Glomerular visceral epithelial cell (primary cell): ENCODE results near the gene PHLDA1.
"Not testable (repeated sequence)": the region's sequence is repeated elsewhere in the genome, so short reads cannot be mapped to it uniquely, and the experiment has no call there.

Source experiments
- DNase-seq: peaks from one replicate; pipeline ENCODE4 v3.0.0-alpha.2; 2016; ENCODE audit errors: extremely low spot score

Gene PHLDA1

DNA sequence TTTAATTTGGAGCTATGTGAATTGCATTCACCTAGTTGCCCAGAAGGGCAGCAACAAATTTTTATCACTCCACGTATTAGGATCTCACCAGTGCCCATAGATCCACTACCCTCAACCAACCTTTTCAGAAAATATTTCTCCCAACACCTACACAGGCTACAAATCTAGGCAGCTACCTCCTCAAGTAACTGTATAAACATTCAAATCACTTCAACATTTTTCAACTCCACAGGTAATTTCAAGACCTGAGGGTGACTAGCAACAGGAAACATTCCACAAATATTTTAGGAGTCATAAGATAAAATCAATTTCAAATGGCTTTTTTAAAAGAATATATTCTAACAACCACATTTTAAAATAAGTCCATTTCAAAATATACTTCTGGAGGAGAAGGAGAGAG, 12.9 kb downstream of the PHLDA1 start:
- no peak for DNase-seq

DNA sequence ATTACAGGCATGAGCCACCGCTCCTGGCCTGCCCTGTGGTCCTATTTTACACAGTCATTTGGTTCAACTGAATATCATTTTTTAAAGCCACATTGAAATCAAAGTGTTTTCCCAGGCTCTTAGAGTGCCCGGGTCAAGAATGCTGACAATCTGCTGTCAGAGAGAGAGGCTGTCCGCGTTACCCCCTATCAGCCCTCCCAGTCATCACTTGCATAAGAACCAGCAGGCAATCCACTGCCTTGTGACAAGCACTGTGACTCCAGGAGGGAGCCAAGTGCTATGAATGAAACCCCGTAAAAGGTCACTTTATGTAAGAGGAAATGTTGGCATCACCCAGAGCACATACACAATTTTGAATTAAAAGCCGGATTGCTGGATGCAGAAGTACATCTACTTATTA, 13.5 kb downstream of the PHLDA1 start:
- DNase-seq, result no peak

DNA sequence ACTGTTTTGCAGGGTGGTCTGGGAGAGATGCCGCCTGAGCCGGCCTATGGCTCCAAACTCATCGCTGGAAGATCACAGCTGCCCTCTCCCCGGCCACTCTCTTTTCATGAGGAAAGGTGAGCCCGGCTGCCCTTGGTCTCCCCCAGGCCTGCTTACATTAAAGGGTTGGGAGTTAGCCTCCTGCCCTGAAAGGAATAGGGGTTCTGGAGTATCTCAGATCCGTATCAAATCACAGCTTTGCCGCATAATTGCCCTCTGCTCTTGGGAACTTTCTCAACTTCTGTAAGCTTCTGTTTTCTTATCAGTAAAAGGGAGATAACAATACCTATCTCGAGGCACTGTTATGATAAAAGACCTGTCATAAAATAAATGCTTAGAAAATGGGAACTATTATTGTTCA, 17.6 kb downstream of the PHLDA1 start:
- no peak for DNase-seq

DNA sequence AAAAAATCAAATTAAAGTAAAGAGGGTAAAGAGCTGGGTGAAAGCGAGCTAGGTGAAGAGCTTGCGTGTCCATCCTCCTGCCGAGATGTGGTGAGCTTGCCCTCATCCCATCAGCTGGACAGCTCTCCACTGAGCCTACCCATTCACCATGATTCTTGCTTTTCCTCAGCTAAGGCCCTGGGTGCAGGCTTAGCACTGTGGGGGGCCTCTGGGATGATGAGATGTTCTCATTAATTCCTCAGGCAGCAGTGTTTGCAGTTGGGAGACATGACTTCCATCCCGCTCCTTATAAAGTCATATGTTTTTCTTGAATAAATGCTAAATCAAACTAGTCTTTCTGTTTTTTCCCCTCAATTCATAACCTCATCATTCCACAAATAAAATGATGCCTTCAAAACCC, 18.0 kb downstream of the PHLDA1 start:
- DNase-seq, result no peak

DNA sequence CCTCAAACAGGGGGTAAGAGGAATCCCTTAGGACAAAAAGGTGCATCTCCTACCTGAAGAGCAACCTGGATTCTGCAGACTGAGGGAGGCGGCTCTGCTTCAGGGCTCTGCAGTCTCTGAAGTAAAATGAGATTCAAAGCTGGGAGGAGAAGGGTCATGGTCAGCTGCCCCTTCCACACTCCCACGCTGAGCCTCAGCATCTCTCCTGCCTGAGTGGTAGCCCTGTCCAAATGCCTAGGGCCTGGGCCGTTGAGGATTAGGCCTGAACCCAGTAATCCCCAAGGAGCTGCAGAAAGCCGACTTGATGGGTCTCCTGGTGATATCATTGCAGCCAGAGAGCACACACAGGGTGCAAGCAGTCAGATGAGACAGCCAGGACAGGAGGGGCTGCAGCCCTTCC, 18.9 kb downstream of the PHLDA1 start:
- no peak for DNase-seq

DNA sequence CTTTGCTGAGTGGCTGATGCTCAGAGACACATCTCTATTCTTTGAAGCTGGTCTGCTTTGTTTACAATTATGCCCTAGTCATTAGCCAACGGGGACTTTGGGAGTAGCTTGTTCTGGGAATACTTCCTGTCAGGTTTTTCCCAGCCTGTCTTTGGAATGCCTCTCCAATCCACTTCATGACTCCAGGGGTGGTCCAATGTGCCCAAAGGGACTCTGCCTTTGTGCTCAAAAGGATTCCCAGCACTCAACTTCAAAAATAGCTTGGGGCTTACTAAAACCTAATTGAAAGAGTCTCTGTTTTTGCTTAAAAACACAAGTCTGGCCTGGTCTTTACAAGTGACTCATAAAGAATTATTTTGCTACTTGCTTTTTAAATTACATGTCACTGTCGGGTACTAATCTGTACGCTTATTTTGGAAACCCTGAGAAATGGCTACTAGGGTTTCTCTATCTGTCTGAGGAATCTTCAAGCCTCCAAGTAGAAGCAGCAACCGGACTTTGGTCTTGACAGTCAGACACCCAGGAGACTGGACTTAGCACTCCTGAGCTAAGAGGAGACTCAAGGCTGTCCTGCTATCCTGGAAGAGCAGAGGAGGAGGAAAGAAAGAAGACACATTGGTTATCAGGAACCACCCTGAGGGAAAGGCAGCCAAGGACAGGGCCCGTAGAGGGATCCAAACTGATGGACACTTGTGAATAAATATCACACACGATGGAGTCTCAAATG, 20.7 kb downstream of the PHLDA1 start:
- DNase-seq, result no peak

DNA sequence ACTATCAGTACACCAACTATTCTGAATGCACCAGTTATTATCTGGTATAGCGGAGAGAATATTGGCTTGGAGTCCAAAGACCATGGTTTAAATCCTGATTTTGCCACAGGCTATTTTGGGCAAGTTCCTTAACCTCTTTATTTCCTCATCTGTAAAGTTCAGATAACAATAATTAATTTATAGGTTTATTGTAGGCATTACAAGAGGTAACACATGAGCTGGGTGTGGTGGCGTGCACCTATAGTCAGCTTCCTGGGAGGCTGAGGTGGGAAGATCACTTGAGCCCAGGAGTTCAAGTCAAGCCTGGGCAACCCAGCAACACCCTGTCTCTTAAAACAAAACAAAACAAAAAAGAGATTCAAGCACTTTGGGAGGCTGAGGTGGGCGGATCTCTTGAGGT, 23.1 kb downstream of the PHLDA1 start:
- DNase-seq, result no peak

DNA sequence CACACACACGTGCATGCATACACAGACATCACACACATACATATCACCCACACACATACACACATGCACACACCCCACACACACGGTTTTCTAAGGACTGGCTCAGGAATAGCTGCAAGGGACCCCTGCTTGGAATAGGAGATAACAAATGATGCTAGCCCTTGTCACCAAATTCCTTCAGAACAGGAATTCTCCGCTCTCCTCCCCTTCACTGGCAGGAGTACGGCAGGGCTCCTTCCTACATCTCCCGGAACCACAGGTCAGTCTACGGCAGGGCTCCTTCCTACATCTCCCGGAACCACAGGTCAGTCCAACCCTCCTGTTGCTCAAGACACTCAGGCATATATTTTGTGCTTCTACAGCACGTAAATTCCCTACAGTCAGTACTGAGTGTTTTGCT, 23.9 kb downstream of the PHLDA1 start:
- DNase-seq, result no peak

DNA sequence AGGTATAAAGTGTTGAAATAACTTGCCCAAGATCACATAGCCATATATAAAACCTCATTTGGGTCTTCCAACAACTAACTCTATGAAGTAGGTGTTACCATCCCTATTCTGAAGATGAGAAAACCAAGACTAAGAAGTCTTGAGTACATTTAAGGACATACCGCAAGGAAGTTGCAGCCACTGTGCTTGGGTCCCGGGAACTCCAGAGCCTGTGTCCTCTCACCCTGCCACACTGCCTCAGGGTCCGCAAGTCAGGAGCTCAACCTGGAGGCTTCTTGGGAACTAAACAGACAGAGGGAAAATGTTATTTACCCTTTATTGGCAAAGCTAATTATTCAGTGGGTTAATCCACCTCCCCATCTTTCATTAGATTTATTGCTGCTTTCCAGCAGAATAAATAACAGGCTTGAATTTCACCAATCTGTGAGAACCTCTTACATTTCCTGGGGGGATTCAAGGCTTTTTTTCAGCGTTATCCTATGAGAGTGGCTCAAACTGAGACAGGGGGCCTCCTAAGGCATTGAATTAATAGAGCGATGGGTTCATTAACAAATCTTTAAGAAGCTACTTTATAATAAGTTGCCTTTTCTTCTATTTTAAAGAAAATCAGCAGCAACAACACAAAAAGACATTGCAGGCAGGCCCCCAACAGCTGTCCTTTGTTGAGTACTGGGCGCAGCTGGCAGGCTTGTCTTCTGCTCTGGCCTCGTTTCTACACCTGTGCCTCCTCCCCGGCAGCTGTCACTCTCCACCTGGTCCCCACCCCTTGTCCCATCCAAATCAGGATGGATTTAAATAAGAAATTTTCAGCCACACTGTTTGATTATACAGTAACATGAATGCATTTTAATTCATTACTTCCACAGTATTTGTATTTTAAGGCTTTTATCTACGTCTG, 25.3 kb downstream of the PHLDA1 start:
- DNase-seq, result no peak

DNA sequence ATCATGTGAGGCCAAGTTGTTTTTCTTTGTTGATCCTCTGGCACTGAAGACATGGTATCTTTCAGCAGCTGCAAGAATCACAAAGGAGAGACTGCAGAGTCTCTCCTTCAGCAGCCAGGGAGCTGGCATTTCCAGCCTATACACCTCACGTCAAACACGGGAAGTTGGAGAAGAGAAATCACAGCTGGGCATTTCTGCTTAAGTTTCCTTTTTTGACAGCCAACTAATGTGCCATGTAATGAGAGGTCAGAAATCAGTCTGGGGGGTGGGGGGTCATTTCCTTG, 28.3 kb downstream of the PHLDA1 start:
- DNase-seq, result no peak

DNA sequence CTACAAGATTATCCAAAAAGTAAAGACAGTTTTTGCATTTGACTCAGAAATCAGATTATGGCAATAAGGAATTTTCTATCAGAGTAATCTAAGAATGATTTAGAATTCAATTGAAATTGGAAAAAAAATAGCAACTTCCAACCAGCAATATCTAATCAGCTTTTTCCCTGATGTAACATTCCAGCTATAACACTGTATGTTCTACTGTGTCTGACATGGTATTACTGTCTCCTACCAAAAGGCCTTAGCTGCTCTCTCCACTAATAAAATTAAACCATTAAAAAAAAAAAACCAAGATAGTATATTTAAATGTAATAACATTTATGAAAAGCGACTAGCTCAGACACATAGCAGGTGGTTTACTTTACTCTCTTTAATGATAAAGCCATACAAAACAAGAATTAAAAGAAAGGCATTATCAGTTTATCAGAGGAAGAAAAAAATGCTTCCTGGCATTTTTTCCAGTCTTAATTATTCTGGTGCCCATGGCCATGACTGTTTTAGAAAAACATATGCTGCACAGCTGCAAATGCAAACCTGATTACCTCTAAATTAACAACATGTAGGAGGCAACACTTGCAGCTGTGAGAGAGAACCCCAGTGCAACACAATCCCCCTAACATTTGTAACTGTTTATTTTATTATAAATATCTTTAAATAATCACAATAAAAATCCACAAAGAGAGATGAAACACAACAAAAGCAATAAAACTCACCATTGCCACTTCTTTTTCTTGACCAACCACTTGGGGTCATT, 28.8 kb downstream of the PHLDA1 start:
- no peak for DNase-seq

DNA sequence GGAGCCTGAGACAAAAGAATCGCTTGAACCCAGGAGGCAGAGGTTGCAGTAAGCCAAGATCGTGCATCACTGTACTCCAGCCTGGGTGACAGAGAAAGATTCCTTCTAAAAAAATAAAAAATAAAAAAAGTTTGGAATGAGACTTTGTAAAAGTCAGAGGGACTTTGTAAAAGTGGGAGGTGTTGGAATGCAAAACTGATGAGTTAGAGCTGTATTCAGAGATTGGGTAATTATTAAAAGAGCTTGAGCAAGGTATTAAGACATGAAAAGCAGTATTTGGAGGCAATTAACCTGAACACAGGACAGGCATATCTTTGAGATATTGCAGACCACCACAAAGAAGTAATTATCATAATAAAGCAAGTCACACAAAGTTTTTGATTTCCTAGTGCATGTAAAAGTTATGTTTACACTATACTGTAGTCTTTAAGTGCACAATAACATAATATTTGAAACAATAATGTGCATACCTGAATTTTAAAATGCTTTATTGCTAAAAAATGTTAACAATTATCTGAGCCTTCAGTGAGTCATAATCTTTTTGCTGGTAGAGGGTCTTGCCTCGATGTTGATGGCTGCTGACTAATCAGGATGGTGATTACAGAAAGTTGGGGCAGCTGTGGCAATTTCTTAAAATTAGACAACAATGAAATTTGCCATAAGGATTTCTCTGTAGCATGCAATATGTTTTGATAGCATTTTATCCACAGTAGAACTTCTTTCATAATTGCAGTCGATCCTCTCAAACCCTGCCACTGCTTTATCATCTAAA, 33.1 kb downstream of the PHLDA1 start:
- no peak for DNase-seq

DNA sequence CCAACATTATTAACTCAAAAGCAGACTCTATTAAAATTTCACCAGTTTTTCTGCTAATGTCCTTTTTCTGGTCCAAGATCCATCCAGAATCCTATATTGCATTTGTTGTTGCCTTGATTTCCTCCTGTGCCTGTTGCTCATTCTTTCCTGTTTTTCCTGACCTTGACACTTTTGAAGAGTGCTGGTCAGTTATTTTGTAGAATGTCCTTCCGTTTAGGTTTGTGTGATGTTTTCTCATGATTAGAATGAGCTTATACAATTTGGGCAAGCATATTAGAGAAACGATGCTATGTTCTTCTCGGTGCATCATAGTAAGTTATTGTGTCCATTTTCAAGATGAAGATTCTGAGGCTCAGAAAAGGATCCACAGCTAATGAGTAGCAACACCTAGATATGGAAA, 33.9 kb downstream of the PHLDA1 start:
- no peak for DNase-seq

DNA sequence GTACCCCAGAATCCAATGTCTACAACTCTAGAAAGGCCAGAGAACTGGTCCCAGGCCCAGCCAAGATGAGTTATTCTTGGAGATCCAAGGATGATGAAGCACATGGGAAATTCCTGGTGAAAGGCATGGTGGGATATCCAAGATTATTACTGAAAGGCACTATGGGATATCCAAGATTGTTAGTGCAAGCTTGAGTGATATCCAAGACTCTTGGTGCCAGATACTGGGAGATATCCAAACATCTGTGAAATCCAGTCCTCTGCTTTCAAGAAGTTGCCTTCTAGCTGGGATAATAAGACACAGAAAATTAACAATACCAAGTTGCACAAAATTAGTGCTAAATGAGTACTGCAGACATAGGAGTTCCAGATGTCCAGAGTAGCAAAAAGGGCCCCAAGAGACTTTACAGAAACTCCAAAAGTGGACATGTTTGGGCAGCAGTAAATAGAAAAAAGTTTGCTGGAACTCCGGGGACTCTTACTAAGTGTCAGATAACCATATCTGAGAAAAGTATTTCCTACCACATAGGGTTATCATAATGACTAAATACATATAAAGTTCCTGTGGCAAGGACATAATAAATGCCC, 34.6 kb downstream of the PHLDA1 start:
- DNase-seq, result no peak

DNA sequence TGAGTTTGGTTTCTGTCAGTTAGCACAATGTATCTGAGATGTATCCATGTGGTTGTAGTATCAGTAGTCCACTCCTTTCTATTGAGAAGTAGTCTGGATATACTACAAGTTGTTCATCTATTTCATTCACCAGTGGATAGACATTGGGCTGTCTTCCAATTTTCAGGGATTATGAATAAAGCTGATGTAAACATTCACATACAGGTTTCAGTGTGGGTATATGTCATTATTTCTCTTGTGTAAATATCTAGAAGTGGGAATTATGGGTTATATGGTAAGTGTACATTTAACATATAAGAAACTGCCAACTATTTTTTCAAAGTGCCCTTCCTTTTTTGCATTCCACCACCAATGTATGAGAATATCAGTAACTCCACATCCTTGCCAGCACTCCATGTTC, 35.9 kb downstream of the PHLDA1 start:
- no peak for DNase-seq

DNA sequence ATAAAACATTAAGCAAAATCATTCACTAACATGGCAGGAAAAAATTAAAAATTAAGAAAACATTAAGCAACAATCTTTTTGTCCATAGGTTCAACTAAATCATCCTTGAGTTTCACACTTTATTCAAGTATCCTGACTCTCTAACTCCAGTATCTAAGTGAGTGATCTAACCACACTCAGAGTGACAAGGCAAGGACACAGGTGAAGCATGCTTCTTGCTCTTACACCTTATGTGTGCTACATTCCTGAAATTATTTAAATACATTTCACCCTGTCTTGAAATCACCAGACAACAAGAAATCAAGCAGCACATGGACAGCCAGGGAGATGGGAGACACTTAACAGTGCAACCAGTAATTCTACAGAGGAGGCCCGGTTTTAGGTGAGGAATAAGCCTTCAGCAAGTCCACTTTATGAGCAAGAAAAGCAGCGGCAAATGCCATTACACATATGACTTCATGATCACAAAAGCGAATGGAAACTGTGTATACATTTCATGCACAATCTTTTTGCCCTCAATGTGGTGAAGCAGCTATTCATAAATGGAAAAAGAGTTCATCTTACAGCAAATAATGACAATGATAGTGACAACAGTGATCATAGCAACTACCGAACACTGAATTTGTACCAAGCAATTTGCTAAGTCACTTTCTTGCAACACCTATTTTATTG, 37.4 kb downstream of the PHLDA1 start:
- DNase-seq, result no peak

DNA sequence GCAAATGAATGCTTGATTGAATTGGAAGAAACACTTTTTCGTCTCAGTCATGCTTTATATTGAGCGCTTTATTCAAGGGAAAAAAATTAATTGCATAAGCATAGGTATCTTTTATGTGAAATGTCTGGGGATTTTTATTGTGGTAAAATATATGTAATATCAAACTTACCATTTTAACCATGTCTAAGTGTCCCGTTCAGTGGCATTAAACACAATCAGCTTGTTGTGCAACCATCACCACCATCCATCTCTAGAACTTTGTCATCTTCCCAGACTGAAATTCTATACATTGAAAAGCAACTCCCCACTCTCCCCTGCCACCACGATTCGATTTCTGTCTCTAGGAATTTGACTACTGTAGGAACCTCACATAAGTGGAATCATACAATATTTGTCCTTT, 39.8 kb downstream of the PHLDA1 start:
- no peak for DNase-seq

DNA sequence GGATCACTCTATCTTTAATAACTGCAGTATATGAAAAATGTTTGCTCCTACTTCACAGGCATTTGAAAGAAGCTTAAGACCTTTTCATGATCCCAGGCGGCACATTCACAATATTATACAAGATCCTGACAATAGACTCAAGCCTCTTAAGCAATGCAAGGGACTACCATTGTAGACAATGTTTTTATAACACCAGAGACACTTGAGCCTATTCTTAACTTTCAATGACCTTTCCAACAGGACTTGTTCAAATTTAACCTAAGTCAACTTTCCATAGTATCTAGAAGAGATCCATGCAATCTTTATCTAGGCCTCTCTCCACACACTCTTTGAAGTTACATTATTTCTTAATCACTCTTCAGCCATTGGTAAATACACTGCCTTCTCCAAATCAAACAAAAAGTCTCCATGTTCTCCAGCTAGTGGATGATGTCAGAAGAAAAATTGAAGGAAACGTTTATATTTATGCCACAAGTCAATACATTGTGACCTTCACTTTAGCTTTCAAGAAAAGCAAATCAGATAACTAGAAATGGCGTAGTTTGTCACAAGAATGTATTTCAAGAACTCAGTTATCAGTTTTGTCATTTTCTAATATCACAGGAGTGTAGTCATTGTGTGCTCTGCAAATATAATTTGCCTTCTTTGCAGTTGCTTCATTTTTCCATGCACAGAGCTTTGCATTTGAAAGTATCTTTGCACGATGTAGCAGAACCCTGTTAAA, 41.2 kb downstream of the PHLDA1 start:
- no peak for DNase-seq

DNA sequence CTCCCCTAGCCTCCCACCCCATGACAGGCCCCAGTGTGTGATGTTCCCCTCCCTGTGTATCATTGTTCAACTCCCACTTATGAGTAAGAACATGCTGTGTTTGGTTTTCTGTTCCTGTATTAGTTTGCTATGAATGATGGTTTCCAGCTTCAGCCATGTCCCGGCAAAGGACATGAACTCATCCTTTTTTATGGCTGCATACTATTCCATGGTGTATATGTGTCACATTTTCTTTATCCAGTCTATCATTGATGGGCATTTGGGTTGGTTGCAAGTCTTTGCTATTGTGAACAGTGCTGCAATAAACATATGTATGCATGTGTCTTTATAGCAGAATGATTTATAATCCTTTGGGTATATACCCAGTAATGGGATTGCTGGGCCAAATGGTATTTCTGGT, 43.9 kb downstream of the PHLDA1 start:
- not testable (repeated sequence) for DNase-seq

DNA sequence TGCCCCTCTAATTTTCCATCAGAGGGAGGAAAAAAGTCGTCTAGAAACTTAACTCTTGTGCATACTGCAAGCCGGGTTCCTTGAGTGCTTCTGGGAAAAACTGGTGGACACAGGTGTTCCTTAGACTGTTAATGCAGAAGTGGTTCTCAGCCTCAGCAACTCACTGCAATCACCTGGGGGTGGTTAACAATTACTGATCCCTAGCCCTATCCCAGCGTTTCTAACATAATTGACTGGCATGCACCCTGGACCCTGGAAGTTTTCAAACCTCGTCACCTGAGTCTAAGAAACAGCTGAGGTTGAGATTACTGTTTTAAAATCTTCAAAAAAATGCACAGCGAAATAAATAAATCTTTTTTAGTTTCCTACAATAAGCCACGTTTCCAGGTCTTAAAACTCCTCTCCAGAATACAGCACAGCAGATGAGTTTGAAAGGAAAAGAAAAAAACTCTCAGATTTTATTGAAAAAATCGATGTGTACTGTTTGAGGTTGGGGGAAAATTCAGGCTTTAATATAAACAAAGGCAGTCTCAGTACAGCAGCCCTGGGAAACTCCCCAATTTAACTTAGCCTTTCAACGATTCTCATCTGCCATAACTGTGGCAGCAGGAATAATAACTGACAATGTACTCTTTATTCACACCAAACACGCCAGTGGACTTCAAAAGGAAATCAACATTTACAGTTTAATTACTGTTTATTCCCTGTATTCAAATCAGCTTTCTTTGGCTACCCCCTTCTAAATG, 45.4 kb downstream of the PHLDA1 start:
- no peak for DNase-seq
